ENCODE data around the gene SHLD1.

DNA sequence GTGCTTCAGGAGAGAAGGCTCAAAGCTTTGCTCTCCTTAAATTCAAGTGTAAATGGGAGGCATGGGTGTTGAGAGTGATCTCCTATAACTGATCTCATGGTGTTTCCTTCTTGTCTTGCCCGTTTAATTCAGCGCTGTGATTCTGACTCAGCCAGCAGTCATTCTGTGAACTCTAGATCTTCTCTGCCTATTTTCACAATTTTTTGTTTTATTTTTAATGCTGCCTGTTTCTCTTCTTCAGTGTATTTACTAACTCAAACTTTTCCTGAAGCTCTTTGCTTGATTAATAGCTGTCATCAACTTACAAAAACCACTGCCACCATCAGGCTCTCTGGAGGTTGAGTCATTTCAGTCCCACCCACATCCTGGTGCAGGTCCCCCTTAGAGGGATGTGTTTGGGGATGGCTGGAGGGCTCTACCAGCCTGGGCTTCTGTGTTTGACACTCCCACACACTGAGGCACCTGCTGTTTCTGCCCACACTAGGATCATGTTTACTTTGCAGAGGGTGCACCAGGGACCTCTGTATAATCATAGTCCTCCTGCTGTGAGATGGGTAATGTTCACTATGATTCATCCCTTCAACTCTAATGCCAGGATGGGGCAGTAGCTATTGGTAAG is 94.0 kb downstream of the SHLD1 start:
- TF ChIP-seq EZH2 (IDR thresholded peaks at IDR 0.05; ENCODE audit: insufficient read depth, poor library complexity, severe bottlenecking) (no peak), EZH2phosphoT487 (IDR thresholded peaks at IDR 0.05; ENCODE audit: insufficient read depth, low read depth) (no peak)

Data from GM23248 (cell line).